GM21515 (cell line): ENCODE measurements around the gene CCNB1.
"Not testable (repeated sequence)": the region's sequence is repeated elsewhere in the genome, so short reads cannot be mapped to it uniquely, and the experiment has no call there.

Experiments
- ATAC-seq: cut with Tn5 transposase; IDR thresholded peaks from one replicate; pipeline ENCODE4 v1.9.1; 2021; ENCODE audit not compliant: unreplicated experiment

Gene CCNB1

DNA sequence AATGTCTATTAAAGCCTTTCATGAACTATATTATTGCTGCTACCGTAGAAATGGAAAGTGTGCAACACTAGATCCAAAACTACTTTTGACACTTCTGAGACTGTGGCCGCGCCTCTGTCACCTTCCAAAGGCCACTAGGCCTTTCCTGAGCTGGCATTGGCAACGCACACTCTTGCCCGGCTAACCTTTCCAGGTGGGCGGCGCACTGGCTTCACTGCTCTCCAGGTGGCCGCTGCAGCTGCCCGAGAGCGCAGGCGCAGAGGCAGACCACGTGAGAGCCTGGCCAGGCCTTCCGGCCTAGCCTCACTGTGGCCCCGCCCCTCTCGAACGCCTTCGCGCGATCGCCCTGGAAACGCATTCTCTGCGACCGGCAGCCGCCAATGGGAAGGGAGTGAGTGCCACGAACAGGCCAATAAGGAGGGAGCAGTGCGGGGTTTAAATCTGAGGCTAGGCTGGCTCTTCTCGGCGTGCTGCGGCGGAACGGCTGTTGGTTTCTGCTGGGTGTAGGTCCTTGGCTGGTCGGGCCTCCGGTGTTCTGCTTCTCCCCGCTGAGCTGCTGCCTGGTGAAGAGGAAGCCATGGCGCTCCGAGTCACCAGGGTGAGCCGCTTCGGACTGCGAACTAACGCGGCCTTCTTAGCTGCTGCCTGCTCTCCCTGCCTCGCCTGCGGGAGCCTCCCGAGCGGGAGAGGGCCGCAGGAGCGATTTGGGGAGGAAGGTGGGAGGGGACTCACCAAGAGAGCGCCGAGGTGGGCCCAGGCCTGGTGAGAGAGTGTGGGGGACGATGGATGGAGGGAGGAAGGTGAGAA lies at the start of gene CCNB1:
Gene CCNB1, plus strand, starts transcription at position 465 of the 807 bp plus-strand sequence. Its CDS starts 113 bp downstream, at position 578.
- ATAC-seq = peak; percentile 98

DNA sequence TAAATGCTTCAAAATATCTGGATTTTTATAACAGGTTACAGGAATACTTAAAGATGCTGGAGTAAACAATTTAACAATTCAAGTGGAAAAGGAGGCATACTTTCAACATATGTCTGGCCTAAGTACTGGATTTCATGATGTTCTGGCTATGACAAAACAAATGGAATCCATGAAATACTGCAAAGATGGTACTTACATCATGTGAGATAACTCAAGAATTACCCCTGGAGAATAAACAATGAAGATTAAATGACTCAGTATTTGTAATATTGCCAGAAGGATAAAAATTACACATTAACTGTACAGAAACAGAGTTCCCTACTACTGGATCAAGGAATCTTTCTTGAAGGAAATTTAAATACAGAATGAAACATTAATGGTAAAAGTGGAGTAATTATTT lies 37.5 kb upstream of the CCNB1 start:
- no peak for ATAC-seq

DNA sequence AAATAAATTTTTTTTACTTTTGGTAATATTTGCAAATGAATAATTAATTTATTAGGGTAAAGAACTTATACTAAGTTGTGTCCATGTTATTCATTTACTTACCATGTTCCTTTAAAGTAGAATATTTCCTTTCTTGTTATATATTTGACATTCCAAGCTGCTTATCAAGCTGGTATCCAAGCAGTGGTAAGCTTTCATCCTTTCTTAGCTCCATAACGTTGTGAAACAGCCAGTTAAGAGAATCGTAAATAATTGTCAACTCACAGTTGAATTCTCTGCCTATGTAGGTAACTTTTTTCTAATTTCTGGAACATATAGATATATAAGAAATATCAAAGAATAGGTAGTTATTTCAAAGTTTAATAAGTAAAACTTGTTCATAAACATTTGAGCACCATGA lies 36.7 kb upstream of the CCNB1 start:
- no peak for ATAC-seq

DNA sequence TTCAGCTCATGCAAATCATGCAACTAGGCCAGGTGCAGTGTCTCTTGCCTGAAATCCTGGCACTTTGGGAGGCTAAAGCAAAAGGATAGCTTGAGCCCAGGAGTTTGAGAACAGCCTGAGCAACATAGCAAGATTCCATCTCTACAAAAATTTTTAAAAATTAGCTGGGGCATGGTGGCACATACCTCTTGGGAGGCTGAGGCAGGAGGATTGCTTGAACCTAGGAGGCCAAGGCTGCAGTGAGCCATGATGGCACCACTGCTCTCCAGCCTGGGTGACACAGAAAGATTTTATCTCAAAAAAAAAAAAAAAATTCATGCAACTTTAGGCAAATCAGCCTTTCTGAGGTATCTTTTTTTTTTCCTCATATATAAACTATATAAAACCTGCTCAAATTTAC lies 35.6 kb upstream of the CCNB1 start:
- no peak for ATAC-seq

DNA sequence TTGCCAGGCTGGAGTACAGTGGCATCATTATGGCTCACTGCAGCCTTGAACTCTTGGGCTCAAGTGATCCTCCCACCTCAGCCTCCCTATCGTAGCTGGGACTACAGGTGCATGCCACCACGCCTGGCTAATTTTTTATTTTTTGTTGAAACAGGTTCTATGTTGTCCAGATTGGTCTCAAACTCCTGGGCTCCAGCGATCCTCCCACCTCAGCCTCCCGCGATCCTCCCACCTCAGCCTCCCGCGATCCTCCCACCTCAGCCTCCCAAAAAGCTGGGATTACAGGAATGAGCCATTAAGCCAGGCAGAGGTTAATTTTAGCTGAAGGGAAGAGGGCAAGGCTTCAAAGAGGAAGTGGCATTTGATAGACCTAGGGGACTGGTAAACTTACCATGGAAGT lies 32.8 kb upstream of the CCNB1 start:
- no peak for ATAC-seq

DNA sequence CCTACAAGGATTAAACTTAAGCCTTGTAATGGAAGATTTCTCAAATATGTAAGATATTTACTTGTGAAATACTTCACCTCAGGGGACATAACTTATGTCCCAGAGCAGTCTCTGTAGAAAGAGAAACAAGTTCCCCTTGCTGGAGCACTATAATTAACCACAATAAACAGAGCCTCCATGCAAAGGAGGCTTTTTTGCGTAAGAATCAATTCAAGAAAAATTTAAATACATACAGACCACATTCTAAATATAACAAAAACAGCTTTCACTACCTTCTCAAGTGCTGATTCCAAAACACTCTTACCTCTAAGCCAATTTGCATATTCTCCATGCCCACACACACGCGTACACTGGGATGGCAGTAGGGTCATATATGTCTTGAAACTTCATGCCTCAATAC lies 30.7 kb upstream of the CCNB1 start:
- peak; percentile 86 for ATAC-seq

DNA sequence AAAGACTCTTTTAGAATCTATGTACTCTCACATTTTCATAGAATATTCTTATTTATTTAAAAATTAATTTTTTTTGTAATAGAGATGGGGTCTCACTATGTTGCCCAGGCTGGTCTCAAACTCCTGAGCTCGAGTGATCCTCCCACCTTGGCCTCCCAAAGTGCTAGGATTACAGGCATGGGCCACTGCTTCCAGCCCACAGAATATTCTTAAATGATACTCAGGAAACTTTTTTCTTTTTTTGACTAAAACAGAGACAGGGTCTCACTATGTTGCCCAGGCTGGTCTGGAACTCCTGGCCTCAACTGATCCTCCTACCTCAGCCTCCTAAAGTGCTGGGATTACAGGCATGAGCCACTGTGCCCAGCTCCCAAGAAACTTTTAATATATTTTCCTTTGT lies 29.7 kb upstream of the CCNB1 start:
- ATAC-seq = not testable (repeated sequence)

DNA sequence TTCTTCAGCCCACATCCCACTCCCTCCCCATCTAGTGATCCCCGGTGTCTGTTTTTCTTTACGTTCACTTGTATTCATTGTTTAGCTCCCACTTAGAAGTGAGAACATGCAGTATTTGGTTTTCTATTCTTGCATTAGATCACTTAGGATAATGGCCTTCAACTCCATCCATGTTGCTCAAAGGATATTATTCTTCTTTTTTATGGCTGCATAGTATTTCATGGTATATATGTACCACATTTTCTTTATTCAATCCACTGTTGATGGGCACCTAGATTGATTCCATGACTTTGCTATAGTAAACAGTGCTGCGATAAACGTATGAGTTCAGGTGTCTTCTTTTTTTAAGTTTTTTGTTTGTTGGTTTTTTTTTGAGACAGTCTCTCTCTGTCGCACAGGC lies 29.1 kb upstream of the CCNB1 start:
- no peak for ATAC-seq

DNA sequence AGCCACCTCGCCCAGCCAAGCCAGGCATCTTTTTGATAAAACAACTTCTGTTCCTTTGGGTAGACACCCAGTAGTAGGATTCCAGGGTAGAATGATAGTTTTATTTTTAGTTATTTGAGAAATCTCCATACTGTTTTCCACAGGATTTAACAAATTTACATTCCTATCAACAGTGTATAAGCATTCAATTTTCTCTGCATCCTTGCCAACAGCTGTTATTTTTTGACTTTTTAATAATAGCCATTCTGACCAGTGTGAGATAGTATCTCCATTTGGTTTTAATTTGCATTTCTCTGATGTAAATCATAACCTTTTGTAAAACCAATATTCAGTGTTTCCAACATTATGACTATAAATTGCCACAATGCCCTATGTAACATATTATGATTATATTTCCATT lies 28.2 kb upstream of the CCNB1 start:
- no peak for ATAC-seq

DNA sequence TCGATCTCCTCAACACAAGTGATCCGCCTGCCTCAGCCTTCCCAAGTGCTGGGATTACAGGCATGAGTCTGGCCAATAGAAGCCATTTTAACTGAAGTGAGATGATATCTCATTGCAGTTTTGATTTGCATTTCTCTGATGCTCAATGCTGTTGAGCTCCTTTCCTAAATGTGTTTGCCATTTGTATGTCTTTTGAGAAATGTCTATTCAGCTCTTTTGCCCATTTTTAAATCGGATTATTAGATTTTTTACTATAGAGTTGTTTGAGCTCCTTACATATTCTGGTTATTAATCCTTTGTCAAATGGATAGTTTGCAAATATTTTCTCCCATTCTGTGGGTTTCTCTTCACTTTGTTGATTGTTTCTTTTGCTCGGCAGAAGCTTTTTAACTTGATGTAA lies 26.7 kb upstream of the CCNB1 start:
- ATAC-seq = not testable (repeated sequence)

DNA sequence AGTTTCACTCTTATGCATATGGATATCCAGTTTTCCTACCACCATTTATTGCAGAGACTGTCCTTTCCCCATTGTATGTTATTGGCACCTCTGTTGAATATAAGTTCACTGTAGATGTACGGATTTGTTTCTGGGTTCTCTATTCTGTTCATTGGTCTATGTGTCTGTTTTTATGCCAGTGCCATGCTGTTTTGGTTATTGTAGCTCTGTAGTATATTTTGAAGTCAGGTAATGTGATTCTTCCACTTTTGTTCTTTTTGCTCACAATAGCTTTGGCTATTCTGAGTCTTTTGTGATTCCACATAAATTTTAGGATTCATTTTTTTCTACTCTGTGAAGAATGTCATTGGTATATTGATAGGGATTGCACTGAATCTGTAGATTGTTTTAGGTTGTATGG lies 26.1 kb upstream of the CCNB1 start:
- ATAC-seq = no peak

DNA sequence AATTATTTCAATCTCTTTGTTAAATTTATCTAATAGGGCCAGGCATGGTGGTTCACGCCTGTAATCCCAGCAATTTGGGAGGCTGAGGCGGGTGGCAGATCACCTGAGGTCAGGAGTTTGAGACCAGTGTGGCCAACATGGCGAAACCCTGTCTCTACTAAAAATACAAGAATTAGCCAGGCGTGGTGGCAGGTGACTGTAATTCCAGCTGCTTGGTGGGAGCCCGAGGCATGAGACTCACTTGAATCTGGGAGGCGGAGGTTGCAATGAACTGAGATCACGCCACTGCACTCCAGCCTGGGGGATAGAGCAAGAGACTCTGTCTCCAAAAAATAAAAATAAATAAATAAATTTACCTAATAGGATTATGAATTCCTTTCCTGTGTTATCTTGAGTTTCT lies 18.4 kb upstream of the CCNB1 start:
- ATAC-seq = not testable (repeated sequence)

DNA sequence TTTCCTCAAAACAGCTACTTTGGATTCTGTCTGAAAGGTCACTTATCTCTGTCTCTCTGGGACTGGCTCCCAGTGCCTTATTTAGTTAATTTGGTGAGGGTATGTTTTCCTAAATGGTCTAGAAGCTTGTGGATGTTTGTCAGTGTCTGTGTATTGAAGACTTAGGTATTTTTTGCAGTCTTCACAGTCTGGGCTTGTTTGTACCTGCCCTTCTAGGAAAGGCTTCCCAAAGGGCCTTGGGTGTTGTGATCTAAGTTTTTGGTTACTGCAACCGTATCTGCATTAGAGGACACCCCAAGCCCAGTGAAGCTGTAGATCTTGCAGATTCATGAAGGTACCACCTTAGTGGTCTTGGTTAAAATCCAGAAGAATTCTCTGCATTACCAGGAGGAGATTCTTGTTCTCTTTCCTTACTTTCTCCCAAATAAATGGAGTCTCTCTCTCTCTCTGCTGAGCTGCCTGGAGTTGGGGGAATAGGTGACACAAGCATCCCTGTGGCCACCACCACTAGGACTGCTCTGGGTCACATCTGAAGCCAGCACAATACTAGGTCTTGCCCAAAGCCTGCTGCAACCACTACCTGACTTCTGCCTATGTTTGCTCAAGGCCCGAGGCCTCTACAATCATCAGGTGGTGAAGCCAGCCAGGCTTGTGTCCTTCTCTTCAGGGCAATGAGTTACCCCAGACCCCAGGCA lies 17.8 kb upstream of the CCNB1 start:
- no peak for ATAC-seq

DNA sequence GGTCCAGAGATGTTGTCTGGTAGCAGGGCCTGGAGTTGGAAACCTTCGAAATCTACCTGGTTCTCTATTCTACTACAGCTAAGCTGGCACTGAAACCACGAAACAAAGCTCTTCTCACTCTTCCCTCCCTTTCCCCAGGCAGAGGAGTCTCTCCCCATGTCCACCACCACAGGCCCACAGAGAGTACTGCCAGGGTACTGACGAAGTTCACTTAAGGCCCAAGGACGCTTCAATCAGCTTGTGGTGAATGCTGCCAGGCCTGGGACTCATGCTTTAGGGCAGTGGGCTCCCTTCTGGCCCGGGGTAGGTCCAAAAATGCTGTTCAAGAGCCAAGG lies 17.3 kb upstream of the CCNB1 start:
- ATAC-seq = no peak

DNA sequence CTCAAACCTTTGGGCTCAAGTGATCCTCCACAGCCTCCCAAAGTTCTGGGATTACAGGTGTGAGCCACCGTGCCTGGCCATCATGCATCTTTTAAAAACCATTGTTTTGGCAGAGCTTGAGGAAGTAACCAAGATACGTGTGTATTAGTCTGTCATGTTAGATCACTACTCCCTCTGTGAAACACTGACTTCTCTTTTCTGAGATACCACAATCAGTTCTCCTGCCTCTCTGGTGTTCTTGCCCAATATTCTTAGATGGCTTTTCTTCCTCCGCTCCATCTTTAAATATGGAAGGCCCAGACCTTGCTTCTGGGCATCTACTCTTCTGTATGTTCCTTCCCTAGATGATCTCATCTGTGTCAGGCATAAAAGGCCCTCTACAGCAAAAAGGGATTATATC lies 14.2 kb upstream of the CCNB1 start:
- ATAC-seq = no peak

DNA sequence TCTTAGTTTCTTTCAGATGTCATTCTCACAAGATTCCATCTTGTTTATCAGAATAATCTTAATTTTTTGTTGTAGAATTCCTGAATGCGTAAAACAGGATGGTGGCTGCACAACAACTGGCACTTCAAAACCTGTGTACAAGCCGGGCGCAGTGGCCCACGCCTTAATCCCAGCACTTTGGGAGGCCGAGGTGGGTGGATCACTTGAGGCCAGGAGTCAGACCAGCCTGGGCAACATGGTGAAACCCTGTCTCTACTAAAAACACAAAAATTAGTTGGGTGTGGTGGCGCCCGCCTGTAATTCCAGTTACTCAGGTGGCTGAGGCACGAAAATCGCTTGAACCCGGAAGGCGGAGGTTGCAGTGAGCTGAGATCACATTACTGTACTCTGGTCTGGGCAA lies 10.5 kb upstream of the CCNB1 start:
- ATAC-seq = no peak

DNA sequence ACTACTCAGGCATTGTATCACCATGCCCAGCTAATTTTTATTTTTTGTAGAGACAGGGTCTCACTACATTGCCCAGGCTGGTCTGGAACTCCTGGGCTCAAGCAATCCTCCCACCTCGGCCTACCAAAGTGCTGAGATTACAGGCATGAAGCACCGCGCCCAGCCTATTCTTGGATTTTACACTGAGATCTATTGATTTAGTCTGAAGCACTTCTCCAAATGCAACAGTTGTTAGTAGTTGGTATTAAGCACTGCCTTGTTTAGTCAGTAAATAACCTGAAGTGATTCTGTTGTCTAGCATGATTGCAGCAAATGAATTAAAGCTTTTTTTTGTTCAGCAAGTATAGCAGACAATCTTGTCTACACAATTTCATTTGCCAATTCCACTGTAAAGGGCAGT lies 8.9 kb upstream of the CCNB1 start:
- no peak for ATAC-seq

DNA sequence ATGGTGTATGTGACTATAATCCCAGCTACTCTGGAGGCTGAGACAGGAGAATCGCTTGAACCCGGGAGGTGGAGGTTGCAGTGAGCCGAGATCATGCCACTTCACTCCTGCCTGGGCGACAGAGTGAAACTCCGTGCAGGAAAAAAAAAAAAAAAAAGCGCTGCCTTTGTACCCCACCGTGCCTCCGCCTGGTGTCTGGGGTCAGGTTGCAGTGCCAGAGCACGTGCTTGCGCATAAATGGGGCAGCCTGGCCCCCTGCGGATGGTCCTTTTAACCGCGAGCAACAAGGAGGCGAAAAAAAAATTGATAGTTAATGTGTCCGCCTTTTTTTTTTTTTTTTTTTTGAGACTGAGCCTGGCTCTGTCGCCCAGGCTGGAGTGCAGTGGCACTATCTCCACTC lies 6.3 kb upstream of the CCNB1 start:
- no peak for ATAC-seq

DNA sequence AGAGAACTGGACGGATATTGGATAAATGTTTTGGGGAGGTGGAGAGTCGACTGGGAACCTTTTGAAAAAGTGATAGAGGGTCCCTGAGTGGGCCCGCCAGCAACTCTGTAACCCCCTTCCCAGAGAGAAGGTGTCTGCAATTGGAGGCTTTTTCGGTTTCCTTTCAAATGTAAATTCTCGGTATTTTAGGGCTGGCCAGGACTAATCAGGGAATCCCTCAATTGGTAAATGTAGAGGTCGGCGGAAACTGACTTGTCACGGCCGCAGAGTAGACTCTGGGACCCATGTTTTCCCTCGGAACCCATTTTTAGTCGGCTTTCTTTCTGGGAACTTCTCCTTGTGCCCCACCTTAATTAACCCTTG lies 524 bp downstream of the CCNB1 start:
- no peak for ATAC-seq

DNA sequence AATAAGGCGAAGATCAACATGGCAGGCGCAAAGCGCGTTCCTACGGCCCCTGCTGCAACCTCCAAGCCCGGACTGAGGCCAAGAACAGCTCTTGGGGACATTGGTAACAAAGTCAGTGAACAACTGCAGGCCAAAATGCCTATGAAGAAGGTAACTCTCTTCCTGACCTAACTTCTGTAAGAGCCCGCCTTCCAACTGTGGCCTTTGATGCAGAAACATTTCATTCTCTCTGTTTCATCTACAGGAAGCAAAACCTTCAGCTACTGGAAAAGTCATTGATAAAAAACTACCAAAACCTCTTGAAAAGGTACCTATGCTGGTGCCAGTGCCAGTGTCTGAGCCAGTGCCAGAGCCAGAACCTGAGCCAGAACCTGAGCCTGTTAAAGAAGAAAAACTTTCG lies 979 bp downstream of the CCNB1 start:
- no peak for ATAC-seq

DNA sequence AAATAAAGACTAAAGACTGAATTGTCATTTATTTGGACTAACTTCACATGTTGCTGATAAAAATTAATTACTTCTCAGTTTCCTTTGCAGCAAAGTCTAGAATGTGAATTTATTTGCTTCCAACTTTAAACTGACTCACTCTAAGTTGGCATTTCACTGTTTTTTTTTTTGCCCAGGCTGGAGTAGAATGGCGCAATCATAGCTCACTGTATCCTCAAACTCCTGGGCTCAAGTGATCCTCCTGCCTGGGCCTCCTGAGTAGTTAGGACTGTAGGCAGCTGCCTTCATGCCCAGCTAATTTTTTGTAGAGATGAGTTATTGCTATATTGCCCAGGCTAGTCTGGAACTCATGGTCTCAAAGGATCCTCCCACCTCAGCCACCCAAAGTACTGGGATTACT lies 3.5 kb downstream of the CCNB1 start:
- no peak for ATAC-seq

DNA sequence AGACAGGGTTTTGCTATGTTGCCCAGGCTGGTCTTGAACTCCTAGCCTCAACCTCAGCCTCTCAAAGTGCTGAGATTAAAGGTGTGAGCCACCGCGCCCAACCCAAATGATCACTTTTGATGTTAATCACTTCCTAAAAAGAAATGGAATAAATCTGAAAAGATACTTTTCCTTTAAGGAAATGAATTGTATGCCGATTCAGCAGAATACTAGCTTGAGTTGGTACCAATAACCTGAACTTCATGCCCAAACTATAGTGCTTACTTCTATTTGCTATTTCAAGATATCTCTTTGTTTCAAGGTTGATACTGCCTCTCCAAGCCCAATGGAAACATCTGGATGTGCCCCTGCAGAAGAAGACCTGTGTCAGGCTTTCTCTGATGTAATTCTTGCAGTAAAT lies 4.0 kb downstream of the CCNB1 start:
- no peak for ATAC-seq
